OCI-LY3 (cell line): ENCODE results near the gene COP1.

Source experiments
- H2AFZ ChIP-seq: fragments of 200-600, 300-600 bp; shearing (Covaris generic); 2 replicates; pipeline ENCODE4 v1.6.0; 2014; ENCODE audit warnings: antibody characterized with exemption, low read depth, low read length
- H3K27ac ChIP-seq: fragments of 200-600, 300-600 bp; sonication (generic); 2 replicates; pipeline ENCODE4 v1.5.1; 2014; ENCODE audit warnings: mild to moderate bottlenecking, low read length, moderate library complexity, mixed read lengths
- H3K27me3 ChIP-seq: fragments of 200-600, 300-600 bp; sonication (generic); 2 replicates; pipeline ENCODE4 v1.6.1; 2014; ENCODE audit warnings: low read depth, low read length, mixed read lengths
- H3K36me3 ChIP-seq: fragments of 200-600, 300-600 bp; sonication (generic); replicated peaks from 2 replicates; pipeline ENCODE3; 2014; ENCODE audit warnings: low read depth, low read length, mixed read lengths
- H3K4me1 ChIP-seq: fragments of 300-600, 200-600 bp; sonication (generic); 2 replicates; pipeline ENCODE4 v1.6.1; 2014; ENCODE audit warnings: low read length, mixed read lengths
- H3K4me2 ChIP-seq: fragments of 200-600, 300-600 bp; sonication (generic); 2 replicates; pipeline ENCODE4 v1.6.1; 2014; ENCODE audit warnings: low read length, mixed read lengths
- H3K4me3 ChIP-seq: fragments of 300-600, 200-600 bp; sonication (generic); 2 replicates; pipeline ENCODE4 v1.5.1; 2014; ENCODE audit warnings: antibody characterized with exemption, mild to moderate bottlenecking, low read length, moderate library complexity
- H3K79me2 ChIP-seq: fragments of 300-600, 200-600 bp; shearing (Covaris generic); 2 replicates; pipeline ENCODE4 v1.6.1; 2014; ENCODE audit warnings: mild to moderate bottlenecking, low read length, mixed read lengths
- H3K9ac ChIP-seq: fragments of 300-600, 200-600 bp; shearing (Covaris generic); 2 replicates; pipeline ENCODE4 v1.6.0; 2014; ENCODE audit warnings: mild to moderate bottlenecking, low read length, moderate library complexity
- H3K9me3 ChIP-seq: fragments of 200-600, 300-600 bp; shearing (Covaris generic); 2 replicates; pipeline ENCODE4 v1.6.1; 2014; ENCODE audit warnings: low read length, mixed read lengths; ENCODE audit not compliant: insufficient read depth
- H4K20me1 ChIP-seq: fragments of 200-600, 300-600 bp; sonication (generic); 2 replicates; pipeline ENCODE4 v1.6.1; 2016; ENCODE audit warnings: low read length, mixed read lengths; ENCODE audit not compliant: insufficient read depth
- CTCF ChIP-seq: fragments of 200-600, 300-600 bp; sonication (generic); IDR thresholded peaks from 2 replicates; pipeline ENCODE4 v1.5.1; 2014; ENCODE audit warnings: antibody characterized with exemption, low read length, low read depth
- EZH2phosphoT487 ChIP-seq: fragments of 200-600 bp; shearing (Covaris generic); IDR thresholded peaks from 2 replicates; pipeline ENCODE4 v1.6.1; 2018; ENCODE audit warnings: antibody characterized with exemption, mixed run types, low read depth

Gene COP1

GRCh38 chr1:176193663-176194062 is 13.4 kb downstream of the COP1 start:
- Histone ChIP-seq H4K20me1 (peaks cover 97% of the 10 kb centered on the region), H3K79me2 (peaks cover 100% of the 10 kb centered on the region), H3K4me2 (no peak overlapping the region), H3K27me3 (no peaks in the 10 kb centered on the region), H3K36me3 (no peaks in the 10 kb centered on the region), H3K4me3 (no peak overlapping the region), H3K9me3 (no peaks in the 10 kb centered on the region), H3K27ac (no peak overlapping the region), H3K9ac (no peak overlapping the region), H3K4me1 (peaks cover 13% of the 10 kb centered on the region), H2AFZ (no peak overlapping the region)
- TF ChIP-seq CTCF (no peak), EZH2phosphoT487 (no peak)

GRCh38 chr1:176193023-176193422 is 14.1 kb downstream of the COP1 start:
- Histone ChIP-seq H3K79me2 (peaks cover 100% of the 10 kb centered on the region), H4K20me1 (peaks cover 97% of the 10 kb centered on the region)

GRCh38 chr1:176188604-176189003 is 18.5 kb downstream of the COP1 start:
- no peak for TF ChIP-seq CTCF
- Histone ChIP-seq H3K79me2 (peaks cover 97% of the 10 kb centered on the region), H3K4me2 (no peak overlapping the region), H3K27ac (no peak overlapping the region), H3K4me1 (peaks cover 22% of the 10 kb centered on the region), H3K36me3 (no peaks in the 10 kb centered on the region), H3K27me3 (no peaks in the 10 kb centered on the region), H3K9me3 (no peaks in the 10 kb centered on the region), H3K9ac (no peak overlapping the region), H4K20me1 (peaks cover 94% of the 10 kb centered on the region), H2AFZ (no peak overlapping the region), H3K4me3 (no peak overlapping the region)

More at GRCh38 chr1:176193023-176193422, 14.1 kb downstream of the COP1 start:
- H3K36me3 ChIP-seq: no peaks in the 10 kb centered on the region
- peaks cover 13% of the 10 kb centered on the region for H3K4me1 ChIP-seq
- H3K27ac ChIP-seq: no peak overlapping the region
- H3K9me3 ChIP-seq: no peaks in the 10 kb centered on the region
- H2AFZ ChIP-seq: no peak overlapping the region
- no peaks in the 10 kb centered on the region for H3K27me3 ChIP-seq
- TF ChIP-seq EZH2phosphoT487: no peak
- TF ChIP-seq CTCF: no peak
- no peak overlapping the region for H3K9ac ChIP-seq
- no peak overlapping the region for H3K4me3 ChIP-seq
- H3K4me2 ChIP-seq: peak overlapping the region; percentile 24; the same call in 1 of the 2 replicates

- Histone ChIP-seq H3K4me3 (no peak overlapping the region), H3K27me3 (no peaks in the 10 kb centered on the region), H3K9me3 (no peaks in the 10 kb centered on the region), H2AFZ (no peak overlapping the region), H3K36me3 (peaks cover 7% of the 10 kb centered on the region), H3K4me2 (no peak overlapping the region), H4K20me1 (peaks cover 93% of the 10 kb centered on the region), H3K4me1 (peaks cover 15% of the 10 kb centered on the region), H3K9ac (no peak overlapping the region), H3K79me2 (peaks cover 94% of the 10 kb centered on the region), H3K27ac (no peak overlapping the region)
- TF ChIP-seq EZH2phosphoT487 (no peak), CTCF (no peak)
Measured at GRCh38 chr1:176187001-176187400, 20.1 kb downstream of the COP1 start.
